K562 (cell line): ENCODE data around the gene RPL38. TPM values are rescaled to one million over a fixed set of nuclear protein-coding genes. Genes with fewer than 3 reads are reported as not detected.

Source experiments
- ATAC-seq: fragments of 200-7000 bp; cut with Tn5 transposase; 3 replicates; pipeline ENCODE4 v1.9.1; 2020; ENCODE audit warnings: moderate library complexity
- BruUV-seq: library from RNA; stranded (reverse); fragments of 400-500 nt; replicated peaks from 2 replicates; lab custom pipeline; 2021; lab: Mats Ljungman, UMichigan
- CTCF ChIA-PET: fragments of 300-600 bp; formaldehyde crosslinking; extraction: SDS; loops from one replicate; lab custom pipeline; 2021; ENCODE audit warnings: low intra/inter-chr PET ratio; lab: Yijun Ruan, JAX
- POLR2A ChIA-PET: fragments of 300-600, 350-650 bp; sonication (Branson Sonifier 250); formaldehyde crosslinking; extraction: SDS; loops from one replicate; lab custom pipeline; 2021; ENCODE audit warnings: antibody characterized with exemption, inconsistent platforms; lab: Yijun Ruan, JAX
- DNase-seq, 4 experiments: peaks; one replicate each; pipeline versions ENCODE4 v3.0.0 to v3.0.0-alpha.2; 2011 to 2018; ENCODE audit warnings: low spot score in 3 of 4, mixed read lengths in 3 of 4; ENCODE audit errors: extremely low read depth in 1 of 4
- FAIRE-seq: peaks from 2 replicates; lab custom pipeline; 2011; peaks lifted over from hg19 to GRCh38; lab: Jason Lieb, UNC
- H2AFZ ChIP-seq: 2 replicates; pipeline ENCODE4 v1.6.0; 2011; ENCODE audit warnings: low read depth, low read length, control low read depth, inconsistent platforms
- H3K27ac ChIP-seq: fragments of 200-600 bp; 3 replicates; pipeline ENCODE4 v1.8.0; 2011; ENCODE audit warnings: low read depth, mild to moderate bottlenecking, control low read depth, inconsistent platforms, low read length, moderate library complexity, mixed read lengths; ENCODE audit errors: extremely low read depth
- H3K27me3 ChIP-seq, 2 experiments: fragments of 300-600 bp in 1 of 2; 2 replicates in 1 of 2; 3 replicates in 1 of 2; pipeline versions ENCODE4 v1.6.0 to v1.8.0; 2011; ENCODE audit warnings: inconsistent platforms in 2 of 2, low read length in 2 of 2, mild to moderate bottlenecking in 1 of 2, mixed read lengths in 1 of 2, moderate library complexity in 1 of 2; ENCODE audit not compliant: control insufficient read depth in 2 of 2, insufficient read depth in 2 of 2
- H3K36me3 ChIP-seq: fragments of 300-600 bp; 3 replicates; pipeline ENCODE4 v1.8.0; 2011; ENCODE audit warnings: mild to moderate bottlenecking, low read length, inconsistent platforms; ENCODE audit not compliant: control insufficient read depth, insufficient read depth
- H3K4me1 ChIP-seq, 2 experiments: fragments of 200-600 bp in 1 of 2; replicated peaks in 1 of 2; 2 replicates in 1 of 2; 3 replicates in 1 of 2; pipeline versions ENCODE4 v1.5.1 to v1.8.0; 2011; ENCODE audit warnings: inconsistent platforms in 2 of 2, low read length in 2 of 2, mild to moderate bottlenecking in 1 of 2, mixed read lengths in 1 of 2, moderate library complexity in 1 of 2; ENCODE audit not compliant: control insufficient read depth in 2 of 2, insufficient read depth in 2 of 2
- H3K4me2 ChIP-seq: 2 replicates; pipeline ENCODE4 v1.6.1; 2011; ENCODE audit warnings: low read length, control low read depth, inconsistent platforms, mixed read lengths; ENCODE audit not compliant: insufficient read depth
- H3K4me3 ChIP-seq: fragments of 200-600 bp; sonication (generic), shearing (Covaris generic); 2 replicates; pipeline ENCODE4 v1.5.1; 2016; ENCODE audit warnings: control low read depth, inconsistent platforms
- H3K79me2 ChIP-seq: fragments of 200-600 bp; 3 replicates; pipeline ENCODE4 v1.8.0; 2011; ENCODE audit warnings: low read length, inconsistent platforms; ENCODE audit not compliant: control insufficient read depth, insufficient read depth
- H3K9ac ChIP-seq, 2 experiments: 2 replicates each; pipeline versions ENCODE4 v1.6.0 to v1.6.1; 2011; ENCODE audit warnings: low read depth in 2 of 2, low read length in 2 of 2, control low read depth in 1 of 2, inconsistent platforms in 1 of 2, mild to moderate bottlenecking in 1 of 2, mixed read lengths in 1 of 2; ENCODE audit not compliant: insufficient read depth in 1 of 2
- H3K9me1 ChIP-seq: one replicate; pipeline ENCODE4 v1.6.0; 2011; ENCODE audit warnings: inconsistent platforms, mild to moderate bottlenecking, low read length, moderate library complexity; ENCODE audit not compliant: control insufficient read depth, insufficient read depth
- H3K9me3 ChIP-seq: replicated peaks from 2 replicates; pipeline ENCODE4 v1.5.1; 2011; ENCODE audit warnings: low read depth, low read length, inconsistent platforms; ENCODE audit not compliant: control insufficient read depth, insufficient read depth
- H4K20me1 ChIP-seq: replicated peaks from 2 replicates; pipeline ENCODE4 v1.6.1; 2011; ENCODE audit warnings: low read length, inconsistent platforms, mixed read lengths; ENCODE audit not compliant: control insufficient read depth, insufficient read depth
- BMI1 ChIP-seq: fragments of 150-350 bp; IDR thresholded peaks from 2 replicates; pipeline ENCODE4 v1.6.1; 2014; ENCODE audit warnings: low read length
- CC2D1A ChIP-seq: fragments of 450-650 bp; IDR thresholded peaks from 2 replicates; pipeline ENCODE4 v1.6.1; 2017; ENCODE audit warnings: mild to moderate bottlenecking
- EP400 ChIP-seq: fragments of 450-650 bp; IDR thresholded peaks from 2 replicates; pipeline ENCODE4 v1.6.1; 2017; ENCODE audit warnings: antibody characterized with exemption, mild to moderate bottlenecking, moderate library complexity
- GABPB1 ChIP-seq: sonication (generic); formaldehyde crosslinking; IDR thresholded peaks from 2 replicates; pipeline ENCODE4 v1.8.0; 2022; ENCODE audit warnings: mild to moderate bottlenecking, missing genetic modification reagents
- IFI16 ChIP-seq: fragments of 250-450 bp; sonication (Bioruptor Pico); IDR thresholded peaks from 2 replicates; pipeline ENCODE4 v2.1.2; 2022; ENCODE audit warnings: mild to moderate bottlenecking, inconsistent platforms
- NR4A1 ChIP-seq, 2 experiments: fragments of 250-450 bp in 1 of 2; fragments of 450-650 bp in 1 of 2; sonication (Bioruptor Pico) in 1 of 2; IDR thresholded peaks; 2 replicates each; pipeline versions ENCODE4 v1.4.0 to v1.6.1; 2016 to 2020; ENCODE audit warnings: mild to moderate bottlenecking in 2 of 2, missing compliant biosample characterization in 1 of 2, missing genetic modification characterization in 1 of 2, moderate library complexity in 1 of 2
- RAD21 ChIP-seq, 2 experiments: fragments of 250-450 bp in 1 of 2; fragments of 450-650 bp in 1 of 2; sonication (Bioruptor Pico) in 1 of 2; formaldehyde crosslinking in 1 of 2; IDR thresholded peaks in 1 of 2; conservative IDR thresholded peaks in 1 of 2; 2 replicates each; pipeline versions ENCODE4 v1.4.0 to v1.8.0; 2020 to 2022; ENCODE audit warnings: mild to moderate bottlenecking in 2 of 2, moderate library complexity in 1 of 2
- RBM17 ChIP-seq: fragments of 200-400 bp; formaldehyde crosslinking; IDR thresholded peaks from 2 replicates; pipeline ENCODE4 v1.6.1; 2017; ENCODE audit warnings: low read depth, mild to moderate bottlenecking, low read length, borderline replicate concordance
- SMAD4 ChIP-seq: fragments of 250-450 bp; sonication (Bioruptor Pico); conservative IDR thresholded peaks from 2 replicates; pipeline ENCODE4 v1.8.0; 2021; ENCODE audit warnings: inconsistent platforms, mild to moderate bottlenecking, moderate library complexity
- SMC3 ChIP-seq: conservative IDR thresholded peaks from 2 replicates; pipeline ENCODE4 v1.6.1; 2011; ENCODE audit warnings: low read depth, low read length, improper control_type of control experiment; ENCODE audit not compliant: insufficient read depth
- ZNF140 ChIP-seq: fragments of 250-450 bp; sonication (Bioruptor Pico); IDR thresholded peaks from 2 replicates; pipeline ENCODE4 v1.8.0; 2021; ENCODE audit warnings: moderate library complexity, mild to moderate bottlenecking, inconsistent platforms
- WGBS: fragments of 100-300 bp; shearing (Covaris generic); methylation state at CpG from one replicate; pipeline ENCODE4 v1.1.6; 2016; ENCODE audit warnings: low coverage, mixed read lengths; ENCODE audit not compliant: insufficient coverage; ENCODE audit errors: missing lambda C conversion rate; 5-methylcytosine and 5-hydroxymethylcytosine counted together
- in situ Hi-C: fragments of 300-500 bp; cut with MboI; formaldehyde crosslinking; loops from 4 replicates; pipeline ENCODE4 v1.15.0; 2018; ENCODE audit warnings: inconsistent platforms, mixed read lengths
- intact Hi-C: fragments of 100-400 bp; cut with micrococcal nuclease; formaldehyde crosslinking; loops from 2 replicates; pipeline ENCODE4 v1.14.2; 2022
- polyA plus RNA-seq, 8 experiments: library from polyadenylated mRNA; depleted of rRNA in 4 of 8; stranded (reverse) in 5 of 8; unstranded in 3 of 8; fragments of >200 nt; fragmentation: Nextera tagmentation in 2 of 8; fragmentation: Illumina TruSeq in 1 of 8; extraction: Ambion mirVana in 2 of 8; extraction: Trizol in 1 of 8; gene quantifications; 2 replicates each; pipeline versions ENCODE4 v1.2.1 to v1.2.3, GENCODE V29; 2011 to 2014; ENCODE audit warnings: inconsistent platforms in 1 of 8, missing spikeins in 1 of 8
- total RNA-seq, 7 experiments: library from RNA; depleted of rRNA in 6 of 7; stranded (reverse); fragments of >200 nt in 6 of 7; fragmentation: Illumina TruSeq in 2 of 7; extraction: Trizol in 2 of 7; gene quantifications; 2 replicates each; pipeline versions ENCODE4 v1.2.1 to v1.2.3, GENCODE V29; 2011 to 2021; ENCODE audit warnings: low replicate concordance in 1 of 7
- TF ChIP-seq, protein P1 (sequence below): fragments of 450-650 bp; IDR thresholded peaks from 2 replicates; pipeline ENCODE4 v1.6.1; 2017; ENCODE audit warnings: mild to moderate bottlenecking, moderate library complexity
- TF ChIP-seq, protein P2 (sequence below): fragments of 450-650 bp; IDR thresholded peaks from 2 replicates; pipeline ENCODE4 v1.6.1; 2017; ENCODE audit warnings: antibody characterized with exemption, mild to moderate bottlenecking
- TF ChIP-seq, protein P3 (sequence below): sonication (generic); formaldehyde crosslinking; IDR thresholded peaks from 2 replicates; pipeline ENCODE4 v1.8.0; 2022; ENCODE audit warnings: missing genetic modification reagents, mild to moderate bottlenecking, borderline replicate concordance

Gene RPL38
- total and polyA plus RNA-seq, 9 of the 15 experiments (the other 6 are each of a cell fraction or from before 2014, with no cell fraction given): 1,224 to 3,864 (median 1,939) TPM

DNA sequence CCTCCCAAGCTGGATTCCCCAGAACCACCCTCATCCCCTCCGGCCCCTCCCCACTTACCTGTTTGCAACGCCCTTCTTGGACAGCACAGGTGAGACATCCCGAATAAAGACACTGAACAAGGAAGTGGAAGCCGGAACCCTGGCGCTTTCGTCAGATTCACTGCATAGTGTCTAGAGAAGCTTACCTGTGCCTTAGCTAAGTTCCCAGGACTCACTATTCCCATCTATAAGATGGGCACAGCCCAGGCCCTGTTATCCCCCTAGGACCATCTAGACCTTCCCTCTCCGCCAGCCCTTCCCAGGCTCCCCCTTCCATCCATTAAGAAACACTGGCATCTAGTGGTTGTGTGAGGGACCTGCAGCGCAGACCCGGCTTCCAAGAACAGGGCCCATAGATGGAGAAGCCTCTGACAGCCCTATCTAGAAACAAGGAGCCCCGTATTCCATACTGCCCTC lies 26.9 kb upstream of the RPL38 start:
- H3K9me3 ChIP-seq: no peaks in the 10 kb centered on the region
- POLR2A ChIA-PET: no interaction called here
- no TSS peak for BruUV-seq
- in situ Hi-C loops (loop anchor here (10.0 kb wide), 1 partner anchor 742 kb away; no protein-coding TSS in a partner anchor), intact Hi-C loops (loop anchor here (1.0 to 5.0 kb wide), 4 partner anchors 86 to 749 kb away; no protein-coding TSS in a partner anchor)
- H3K4me3 ChIP-seq: no peak overlapping the region
- H3K36me3 ChIP-seq: no peaks in the 10 kb centered on the region
- peaks cover 4% of the 10 kb centered on the region; the same call in 1 of the 2 replicates for H4K20me1 ChIP-seq
- ATAC-seq (peak; percentile 97), DNase-seq (peak; percentile 68 to 72 (median 72)), FAIRE-seq (peak; percentile 91)
- H3K79me2 ChIP-seq: no peaks in the 10 kb centered on the region
- no peaks in the 10 kb centered on the region for H3K4me1 ChIP-seq
- no peaks in the 10 kb centered on the region for H3K9me1 ChIP-seq
- no peak overlapping the region for H3K4me2 ChIP-seq
- peaks cover 4 to 34% of the 10 kb centered on the region in 2 experiments; a peak in 3 of 5 replicates for H3K27me3 ChIP-seq
- H2AFZ ChIP-seq: no peak overlapping the region
- CTCF ChIA-PET: interaction anchor here (0.6 to 1.1 kb wide), 4 partner anchors 127 to 1616 kb away, joined by 3 to 4 read pairs (median 4); no protein-coding TSS in a partner anchor
- no peak overlapping the region for H3K27ac ChIP-seq
- 29% methylated on average over 10 of the region's 10 CpGs for WGBS
- no peak overlapping the region for H3K9ac ChIP-seq
- TF ChIP-seq GABPB1 (CRISPR knock-in tag) (no peak), RAD21 (CRISPR knock-in tag; conservative IDR thresholded peaks at IDR 0.05 in 1 of 2, IDR thresholded peaks at IDR 0.05 in 1 of 2) (peak; percentile 88 to 96), RBM17 (no peak), SMAD4 (CRISPR knock-in tag) (no peak), CC2D1A (0 out of 2 replicates have a peak, but pooled peaks have one; percentile 34), BMI1 (no peak), SMC3 (peak; percentile 79), EP400 (no peak), IFI16 (no peak), ZNF140 (CRISPR knock-in tag) (no peak), NR4A1 (CRISPR knock-in tag; IDR thresholded peaks at IDR 0.05) (no peak), NR4A1 (tag; IDR thresholded peaks at IDR 0.05) (no peak)
- TF ChIP-seq, protein P1, sequence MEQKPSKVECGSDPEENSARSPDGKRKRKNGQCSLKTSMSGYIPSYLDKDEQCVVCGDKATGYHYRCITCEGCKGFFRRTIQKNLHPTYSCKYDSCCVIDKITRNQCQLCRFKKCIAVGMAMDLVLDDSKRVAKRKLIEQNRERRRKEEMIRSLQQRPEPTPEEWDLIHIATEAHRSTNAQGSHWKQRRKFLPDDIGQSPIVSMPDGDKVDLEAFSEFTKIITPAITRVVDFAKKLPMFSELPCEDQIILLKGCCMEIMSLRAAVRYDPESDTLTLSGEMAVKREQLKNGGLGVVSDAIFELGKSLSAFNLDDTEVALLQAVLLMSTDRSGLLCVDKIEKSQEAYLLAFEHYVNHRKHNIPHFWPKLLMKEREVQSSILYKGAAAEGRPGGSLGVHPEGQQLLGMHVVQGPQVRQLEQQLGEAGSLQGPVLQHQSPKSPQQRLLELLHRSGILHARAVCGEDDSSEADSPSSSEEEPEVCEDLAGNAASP: no peak
- TF ChIP-seq, protein P2, sequence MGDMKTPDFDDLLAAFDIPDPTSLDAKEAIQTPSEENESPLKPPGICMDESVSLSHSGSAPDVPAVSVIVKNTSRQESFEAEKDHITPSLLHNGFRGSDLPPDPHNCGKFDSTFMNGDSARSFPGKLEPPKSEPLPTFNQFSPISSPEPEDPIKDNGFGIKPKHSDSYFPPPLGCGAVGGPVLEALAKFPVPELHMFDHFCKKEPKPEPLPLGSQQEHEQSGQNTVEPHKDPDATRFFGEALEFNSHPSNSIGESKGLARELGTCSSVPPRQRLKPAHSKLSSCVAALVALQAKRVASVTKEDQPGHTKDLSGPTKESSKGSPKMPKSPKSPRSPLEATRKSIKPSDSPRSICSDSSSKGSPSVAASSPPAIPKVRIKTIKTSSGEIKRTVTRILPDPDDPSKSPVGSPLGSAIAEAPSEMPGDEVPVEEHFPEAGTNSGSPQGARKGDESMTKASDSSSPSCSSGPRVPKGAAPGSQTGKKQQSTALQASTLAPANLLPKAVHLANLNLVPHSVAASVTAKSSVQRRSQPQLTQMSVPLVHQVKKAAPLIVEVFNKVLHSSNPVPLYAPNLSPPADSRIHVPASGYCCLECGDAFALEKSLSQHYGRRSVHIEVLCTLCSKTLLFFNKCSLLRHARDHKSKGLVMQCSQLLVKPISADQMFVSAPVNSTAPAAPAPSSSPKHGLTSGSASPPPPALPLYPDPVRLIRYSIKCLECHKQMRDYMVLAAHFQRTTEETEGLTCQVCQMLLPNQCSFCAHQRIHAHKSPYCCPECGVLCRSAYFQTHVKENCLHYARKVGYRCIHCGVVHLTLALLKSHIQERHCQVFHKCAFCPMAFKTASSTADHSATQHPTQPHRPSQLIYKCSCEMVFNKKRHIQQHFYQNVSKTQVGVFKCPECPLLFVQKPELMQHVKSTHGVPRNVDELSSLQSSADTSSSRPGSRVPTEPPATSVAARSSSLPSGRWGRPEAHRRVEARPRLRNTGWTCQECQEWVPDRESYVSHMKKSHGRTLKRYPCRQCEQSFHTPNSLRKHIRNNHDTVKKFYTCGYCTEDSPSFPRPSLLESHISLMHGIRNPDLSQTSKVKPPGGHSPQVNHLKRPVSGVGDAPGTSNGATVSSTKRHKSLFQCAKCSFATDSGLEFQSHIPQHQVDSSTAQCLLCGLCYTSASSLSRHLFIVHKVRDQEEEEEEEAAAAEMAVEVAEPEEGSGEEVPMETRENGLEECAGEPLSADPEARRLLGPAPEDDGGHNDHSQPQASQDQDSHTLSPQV: no peak
- TF ChIP-seq, protein P3, sequence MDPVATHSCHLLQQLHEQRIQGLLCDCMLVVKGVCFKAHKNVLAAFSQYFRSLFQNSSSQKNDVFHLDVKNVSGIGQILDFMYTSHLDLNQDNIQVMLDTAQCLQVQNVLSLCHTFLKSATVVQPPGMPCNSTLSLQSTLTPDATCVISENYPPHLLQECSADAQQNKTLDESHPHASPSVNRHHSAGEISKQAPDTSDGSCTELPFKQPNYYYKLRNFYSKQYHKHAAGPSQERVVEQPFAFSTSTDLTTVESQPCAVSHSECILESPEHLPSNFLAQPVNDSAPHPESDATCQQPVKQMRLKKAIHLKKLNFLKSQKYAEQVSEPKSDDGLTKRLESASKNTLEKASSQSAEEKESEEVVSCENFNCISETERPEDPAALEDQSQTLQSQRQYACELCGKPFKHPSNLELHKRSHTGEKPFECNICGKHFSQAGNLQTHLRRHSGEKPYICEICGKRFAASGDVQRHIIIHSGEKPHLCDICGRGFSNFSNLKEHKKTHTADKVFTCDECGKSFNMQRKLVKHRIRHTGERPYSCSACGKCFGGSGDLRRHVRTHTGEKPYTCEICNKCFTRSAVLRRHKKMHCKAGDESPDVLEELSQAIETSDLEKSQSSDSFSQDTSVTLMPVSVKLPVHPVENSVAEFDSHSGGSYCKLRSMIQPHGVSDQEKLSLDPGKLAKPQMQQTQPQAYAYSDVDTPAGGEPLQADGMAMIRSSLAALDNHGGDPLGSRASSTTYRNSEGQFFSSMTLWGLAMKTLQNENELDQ (CRISPR knock-in tag): no peak
